HepG2 (cell line): ENCODE data around the gene ACSL6. TPM values are rescaled to one million over a fixed set of nuclear protein-coding genes. Genes with fewer than 3 reads are reported as not detected.

ENCODE experiments used
- ARID2 ChIP-seq: sonication (generic); formaldehyde crosslinking; IDR thresholded peaks from 2 replicates; pipeline ENCODE4 v1.8.1; 2022; ENCODE audit warnings: mild to moderate bottlenecking, missing genetic modification reagents, borderline replicate concordance
- CEBPB ChIP-seq: IDR thresholded peaks from 2 replicates; pipeline ENCODE4 v1.6.1; 2011; ENCODE audit warnings: low read depth, low read length, improper control_type of control experiment, borderline replicate concordance
- CEBPG ChIP-seq: IDR thresholded peaks from 2 replicates; pipeline ENCODE4 v1.6.1; 2016
- KMT2B ChIP-seq: IDR thresholded peaks from 2 replicates; pipeline ENCODE4 v1.6.1; 2016; ENCODE audit warnings: missing genetic modification reagents, missing compliant biosample characterization
- MTA3 ChIP-seq: sonication (generic); formaldehyde crosslinking; IDR thresholded peaks from 2 replicates; pipeline ENCODE4 v1.4.0; 2020; ENCODE audit warnings: missing genetic modification reagents
- PAX8 ChIP-seq: sonication (generic); formaldehyde crosslinking; IDR thresholded peaks from 2 replicates; pipeline ENCODE4 v1.8.0; 2022; ENCODE audit warnings: mild to moderate bottlenecking, missing genetic modification reagents, borderline replicate concordance
- TBL1XR1 ChIP-seq: fragments of 150-350 bp; IDR thresholded peaks from 2 replicates; pipeline ENCODE4 v1.6.1; 2014; ENCODE audit warnings: borderline replicate concordance, low read length; ENCODE audit not compliant: partially characterized antibody
- U2AF2 ChIP-seq: fragments of 200-400 bp; formaldehyde crosslinking; IDR thresholded peaks from 2 replicates; pipeline ENCODE4 v1.6.1; 2017; ENCODE audit warnings: low read depth, mild to moderate bottlenecking, low read length
- ZC3H13 ChIP-seq: sonication (generic); formaldehyde crosslinking; IDR thresholded peaks from 2 replicates; pipeline ENCODE4 v1.8.1; 2023; ENCODE audit warnings: mild to moderate bottlenecking, missing genetic modification reagents, moderate library complexity
- ZNF20 ChIP-seq: sonication (generic); formaldehyde crosslinking; IDR thresholded peaks from 2 replicates; pipeline ENCODE4 v1.4.0; 2020; ENCODE audit warnings: mild to moderate bottlenecking, moderate library complexity, missing genetic modification reagents
- ZNF263 ChIP-seq: sonication (generic); formaldehyde crosslinking; IDR thresholded peaks from 2 replicates; pipeline ENCODE4 v1.4.0; 2020; ENCODE audit warnings: missing genetic modification reagents
- ZNF30 ChIP-seq: sonication (generic); formaldehyde crosslinking; IDR thresholded peaks from 2 replicates; pipeline ENCODE4 v1.5.0; 2020; ENCODE audit warnings: mild to moderate bottlenecking, missing genetic modification reagents
- ZNF329 ChIP-seq: sonication (generic); formaldehyde crosslinking; IDR thresholded peaks from 2 replicates; pipeline ENCODE4 v1.9.0; 2021; ENCODE audit warnings: low read depth, mild to moderate bottlenecking, missing genetic modification reagents
- ZNF333 ChIP-seq: sonication (generic); formaldehyde crosslinking; IDR thresholded peaks from 2 replicates; pipeline ENCODE4 v1.4.0; 2020; ENCODE audit warnings: mild to moderate bottlenecking, missing genetic modification reagents, borderline replicate concordance
- ZNF543 ChIP-seq: sonication (generic); formaldehyde crosslinking; IDR thresholded peaks from 2 replicates; pipeline ENCODE4 v1.4.0; 2020; ENCODE audit warnings: mild to moderate bottlenecking, missing genetic modification reagents
- ZNF572 ChIP-seq: sonication (generic); formaldehyde crosslinking; IDR thresholded peaks from 2 replicates; pipeline ENCODE4 v1.5.1; 2020; ENCODE audit warnings: mild to moderate bottlenecking, missing genetic modification reagents
- ZNF652 ChIP-seq: IDR thresholded peaks from 2 replicates; pipeline ENCODE4 v1.6.1; 2016; ENCODE audit warnings: low read depth, borderline replicate concordance
- ZNF777 ChIP-seq: sonication (generic); formaldehyde crosslinking; IDR thresholded peaks from 2 replicates; pipeline ENCODE4 v1.4.0; 2020; ENCODE audit warnings: missing genetic modification reagents
- polyA plus RNA-seq, 8 experiments: library from polyadenylated mRNA; depleted of rRNA in 3 of 8; stranded (reverse) in 7 of 8; unstranded in 1 of 8; fragments of >200 nt; fragmentation: Illumina TruSeq in 4 of 8; extraction: Trizol in 4 of 8; gene quantifications; 2 replicates each; pipeline versions ENCODE4 v1.2.1 to v1.2.3, GENCODE V29; 2011 to 2016; ENCODE audit warnings: low read depth in 4 of 8, missing spikeins in 1 of 8, mixed read lengths in 1 of 8; ENCODE audit not compliant: insufficient read depth in 1 of 8
- total RNA-seq, 5 experiments: library from RNA; depleted of rRNA; stranded (reverse); fragments of >200 nt; fragmentation: Illumina TruSeq; extraction: Trizol; gene quantifications; 2 replicates each; pipeline ENCODE4 v1.2.3, GENCODE V29; 2016; ENCODE audit warnings: low read depth in 1 of 5
- TF ChIP-seq, protein P1 (sequence below): sonication (generic); formaldehyde crosslinking; IDR thresholded peaks from 2 replicates; pipeline ENCODE4 v1.5.0; 2020; ENCODE audit warnings: mild to moderate bottlenecking, missing genetic modification reagents
- TF ChIP-seq, protein P2 (sequence below): sonication (generic); formaldehyde crosslinking; IDR thresholded peaks from 2 replicates; pipeline ENCODE4 v1.4.0; 2020; ENCODE audit warnings: missing genetic modification reagents; ENCODE audit errors: not compliant biosample characterization
- TF ChIP-seq, protein P3 (sequence below): sonication (generic); formaldehyde crosslinking; IDR thresholded peaks from 2 replicates; pipeline ENCODE4 v1.9.0; 2021; ENCODE audit warnings: missing genetic modification reagents, borderline replicate concordance
- TF ChIP-seq, protein P4 (sequence below): sonication (generic); formaldehyde crosslinking; IDR thresholded peaks from 2 replicates; pipeline ENCODE4 v1.4.0; 2020; ENCODE audit warnings: mild to moderate bottlenecking, missing genetic modification reagents

ACSL6 gene
- total and polyA plus RNA-seq, 2 of the 13 experiments (the other 11 are each of a cell fraction or from before 2014, with no cell fraction given) = 3.7 to 3.8 TPM

DNA sequence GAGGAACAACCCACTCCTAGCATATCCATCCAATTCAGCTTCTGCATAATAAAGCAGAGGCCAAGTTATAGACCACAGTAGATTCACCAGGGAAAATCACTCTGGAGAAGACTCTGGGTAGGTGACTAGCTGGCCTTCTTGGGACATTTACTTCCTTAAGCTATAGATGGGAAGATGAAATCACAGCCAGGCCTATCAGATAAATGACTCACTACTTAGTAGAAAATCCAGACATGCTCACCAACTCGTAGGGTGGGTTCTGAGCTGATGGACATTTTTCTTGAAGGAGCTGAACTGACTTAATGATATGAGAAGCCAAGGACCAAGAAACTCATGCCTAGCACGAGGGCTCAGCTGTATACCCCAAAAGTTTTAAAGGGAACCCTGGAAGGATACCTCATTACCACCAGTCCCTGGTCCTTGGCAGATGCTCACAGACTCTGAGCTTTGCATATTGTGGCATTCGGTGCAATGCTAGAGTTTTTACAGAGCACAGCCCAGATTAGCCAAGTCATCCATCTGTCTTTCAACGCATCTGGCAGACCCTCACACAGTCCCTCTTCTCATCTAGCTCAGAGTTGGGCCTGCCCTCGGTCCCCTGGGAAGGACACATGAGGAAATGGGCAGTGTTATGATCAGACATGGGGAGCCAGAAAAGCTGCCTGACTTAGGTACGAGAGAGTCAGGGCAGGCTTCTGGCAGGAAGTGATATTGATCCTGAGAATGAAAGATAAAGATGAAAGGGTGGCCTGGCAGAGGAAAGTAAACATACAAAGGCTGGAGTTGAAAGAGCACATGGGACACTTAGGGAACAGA is 15.0 kb downstream of the ACSL6 start (continued):
- no peak for TF ChIP-seq ZNF333 (CRISPR knock-in tag)
- no peak for TF ChIP-seq ZNF329 (CRISPR knock-in tag)
- no peak for TF ChIP-seq CEBPB
- TF ChIP-seq, protein P1, sequence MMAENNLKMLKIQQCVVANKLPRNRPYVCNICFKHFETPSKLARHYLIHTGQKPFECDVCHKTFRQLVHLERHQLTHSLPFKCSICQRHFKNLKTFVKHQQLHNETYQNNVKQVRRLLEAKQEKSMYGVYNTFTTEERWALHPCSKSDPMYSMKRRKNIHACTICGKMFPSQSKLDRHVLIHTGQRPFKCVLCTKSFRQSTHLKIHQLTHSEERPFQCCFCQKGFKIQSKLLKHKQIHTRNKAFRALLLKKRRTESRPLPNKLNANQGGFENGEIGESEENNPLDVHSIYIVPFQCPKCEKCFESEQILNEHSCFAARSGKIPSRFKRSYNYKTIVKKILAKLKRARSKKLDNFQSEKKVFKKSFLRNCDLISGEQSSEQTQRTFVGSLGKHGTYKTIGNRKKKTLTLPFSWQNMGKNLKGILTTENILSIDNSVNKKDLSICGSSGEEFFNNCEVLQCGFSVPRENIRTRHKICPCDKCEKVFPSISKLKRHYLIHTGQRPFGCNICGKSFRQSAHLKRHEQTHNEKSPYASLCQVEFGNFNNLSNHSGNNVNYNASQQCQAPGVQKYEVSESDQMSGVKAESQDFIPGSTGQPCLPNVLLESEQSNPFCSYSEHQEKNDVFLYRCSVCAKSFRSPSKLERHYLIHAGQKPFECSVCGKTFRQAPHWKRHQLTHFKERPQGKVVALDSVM (CRISPR knock-in tag) = no peak
- TF ChIP-seq TBL1XR1 = peak; percentile 37
- no peak for TF ChIP-seq MTA3 (CRISPR knock-in tag)
- TF ChIP-seq ZNF20 (CRISPR knock-in tag) = no peak
- TF ChIP-seq ZNF543 (CRISPR knock-in tag) = peak; percentile 71; the same call in 1 of the 2 replicates
- no peak for TF ChIP-seq ZNF30
- TF ChIP-seq ZNF777 (CRISPR knock-in tag) = no peak
- no peak for TF ChIP-seq ZNF572 (CRISPR knock-in tag)
- no peak for TF ChIP-seq PAX8 (CRISPR knock-in tag)
- no peak for TF ChIP-seq U2AF2
- no peak for TF ChIP-seq ARID2 (CRISPR knock-in tag)
- TF ChIP-seq, protein P2, sequence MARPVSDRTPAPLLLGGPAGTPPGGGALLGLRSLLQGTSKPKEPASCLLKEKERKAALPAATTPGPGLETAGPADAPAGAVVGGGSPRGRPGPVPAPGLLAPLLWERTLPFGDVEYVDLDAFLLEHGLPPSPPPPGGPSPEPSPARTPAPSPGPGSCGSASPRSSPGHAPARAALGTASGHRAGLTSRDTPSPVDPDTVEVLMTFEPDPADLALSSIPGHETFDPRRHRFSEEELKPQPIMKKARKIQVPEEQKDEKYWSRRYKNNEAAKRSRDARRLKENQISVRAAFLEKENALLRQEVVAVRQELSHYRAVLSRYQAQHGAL (CRISPR knock-in tag) = no peak
- TF ChIP-seq, protein P3, sequence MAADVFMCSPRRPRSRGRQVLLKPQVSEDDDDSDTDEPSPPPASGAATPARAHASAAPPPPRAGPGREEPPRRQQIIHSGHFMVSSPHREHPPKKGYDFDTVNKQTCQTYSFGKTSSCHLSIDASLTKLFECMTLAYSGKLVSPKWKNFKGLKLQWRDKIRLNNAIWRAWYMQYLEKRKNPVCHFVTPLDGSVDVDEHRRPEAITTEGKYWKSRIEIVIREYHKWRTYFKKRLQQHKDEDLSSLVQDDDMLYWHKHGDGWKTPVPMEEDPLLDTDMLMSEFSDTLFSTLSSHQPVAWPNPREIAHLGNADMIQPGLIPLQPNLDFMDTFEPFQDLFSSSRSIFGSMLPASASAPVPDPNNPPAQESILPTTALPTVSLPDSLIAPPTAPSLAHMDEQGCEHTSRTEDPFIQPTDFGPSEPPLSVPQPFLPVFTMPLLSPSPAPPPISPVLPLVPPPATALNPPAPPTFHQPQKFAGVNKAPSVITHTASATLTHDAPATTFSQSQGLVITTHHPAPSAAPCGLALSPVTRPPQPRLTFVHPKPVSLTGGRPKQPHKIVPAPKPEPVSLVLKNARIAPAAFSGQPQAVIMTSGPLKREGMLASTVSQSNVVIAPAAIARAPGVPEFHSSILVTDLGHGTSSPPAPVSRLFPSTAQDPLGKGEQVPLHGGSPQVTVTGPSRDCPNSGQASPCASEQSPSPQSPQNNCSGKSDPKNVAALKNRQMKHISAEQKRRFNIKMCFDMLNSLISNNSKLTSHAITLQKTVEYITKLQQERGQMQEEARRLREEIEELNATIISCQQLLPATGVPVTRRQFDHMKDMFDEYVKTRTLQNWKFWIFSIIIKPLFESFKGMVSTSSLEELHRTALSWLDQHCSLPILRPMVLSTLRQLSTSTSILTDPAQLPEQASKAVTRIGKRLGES (CRISPR knock-in tag) = no peak
- TF ChIP-seq ZC3H13 (CRISPR knock-in tag) = no peak
- TF ChIP-seq KMT2B (CRISPR knock-in tag) = 0 out of 2 replicates have a peak, but pooled peaks have one; percentile 60
- TF ChIP-seq ZNF652 (CRISPR knock-in tag) = peak; percentile 74; the same call in 1 of the 2 replicates
- peak; percentile 56 for TF ChIP-seq CEBPG
- TF ChIP-seq ZNF263 (CRISPR knock-in tag) = no peak; the same call in 1 of the 2 replicates
- TF ChIP-seq, protein P4, sequence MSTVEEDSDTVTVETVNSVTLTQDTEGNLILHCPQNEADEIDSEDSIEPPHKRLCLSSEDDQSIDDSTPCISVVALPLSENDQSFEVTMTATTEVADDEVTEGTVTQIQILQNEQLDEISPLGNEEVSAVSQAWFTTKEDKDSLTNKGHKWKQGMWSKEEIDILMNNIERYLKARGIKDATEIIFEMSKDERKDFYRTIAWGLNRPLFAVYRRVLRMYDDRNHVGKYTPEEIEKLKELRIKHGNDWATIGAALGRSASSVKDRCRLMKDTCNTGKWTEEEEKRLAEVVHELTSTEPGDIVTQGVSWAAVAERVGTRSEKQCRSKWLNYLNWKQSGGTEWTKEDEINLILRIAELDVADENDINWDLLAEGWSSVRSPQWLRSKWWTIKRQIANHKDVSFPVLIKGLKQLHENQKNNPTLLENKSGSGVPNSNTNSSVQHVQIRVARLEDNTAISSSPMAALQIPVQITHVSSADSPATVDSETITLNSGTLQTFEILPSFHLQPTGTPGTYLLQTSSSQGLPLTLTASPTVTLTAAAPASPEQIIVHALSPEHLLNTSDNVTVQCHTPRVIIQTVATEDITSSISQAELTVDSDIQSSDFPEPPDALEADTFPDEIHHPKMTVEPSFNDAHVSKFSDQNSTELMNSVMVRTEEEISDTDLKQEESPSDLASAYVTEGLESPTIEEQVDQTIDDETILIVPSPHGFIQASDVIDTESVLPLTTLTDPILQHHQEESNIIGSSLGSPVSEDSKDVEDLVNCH (CRISPR knock-in tag) = no peak
